ENCODE data around the gene TINAG.
A peak's percentile ranks its signal among the peaks of the same experiment; 100 is the strongest.
"Not testable (repeated sequence)": the region's sequence is repeated elsewhere in the genome, so short reads cannot be mapped to it uniquely, and the experiment has no call there.

Gene TINAG

DNA sequence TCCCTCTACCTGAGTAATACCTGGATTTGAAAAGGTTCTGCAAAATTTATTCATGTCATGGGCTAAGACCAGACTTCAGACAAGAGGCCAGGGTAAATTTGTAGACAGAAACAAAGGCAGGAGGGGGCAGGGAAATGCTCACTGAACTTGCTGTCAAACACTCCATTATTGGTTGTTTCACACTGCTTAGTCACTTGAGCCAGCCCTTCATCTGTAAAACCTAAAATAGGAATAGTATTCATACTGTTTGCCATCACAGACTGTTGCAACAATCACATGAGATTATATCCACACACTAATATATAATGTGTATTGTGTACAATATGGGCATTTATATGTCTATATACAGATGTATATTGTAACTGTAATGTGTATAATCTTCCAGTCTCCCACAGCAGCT lies 6.5 kb upstream of the TINAG start:
- DNase-seq (ENCODE audit: low read depth) = no peak
- TF ChIP-seq, protein P1, sequence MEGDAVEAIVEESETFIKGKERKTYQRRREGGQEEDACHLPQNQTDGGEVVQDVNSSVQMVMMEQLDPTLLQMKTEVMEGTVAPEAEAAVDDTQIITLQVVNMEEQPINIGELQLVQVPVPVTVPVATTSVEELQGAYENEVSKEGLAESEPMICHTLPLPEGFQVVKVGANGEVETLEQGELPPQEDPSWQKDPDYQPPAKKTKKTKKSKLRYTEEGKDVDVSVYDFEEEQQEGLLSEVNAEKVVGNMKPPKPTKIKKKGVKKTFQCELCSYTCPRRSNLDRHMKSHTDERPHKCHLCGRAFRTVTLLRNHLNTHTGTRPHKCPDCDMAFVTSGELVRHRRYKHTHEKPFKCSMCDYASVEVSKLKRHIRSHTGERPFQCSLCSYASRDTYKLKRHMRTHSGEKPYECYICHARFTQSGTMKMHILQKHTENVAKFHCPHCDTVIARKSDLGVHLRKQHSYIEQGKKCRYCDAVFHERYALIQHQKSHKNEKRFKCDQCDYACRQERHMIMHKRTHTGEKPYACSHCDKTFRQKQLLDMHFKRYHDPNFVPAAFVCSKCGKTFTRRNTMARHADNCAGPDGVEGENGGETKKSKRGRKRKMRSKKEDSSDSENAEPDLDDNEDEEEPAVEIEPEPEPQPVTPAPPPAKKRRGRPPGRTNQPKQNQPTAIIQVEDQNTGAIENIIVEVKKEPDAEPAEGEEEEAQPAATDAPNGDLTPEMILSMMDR (IDR thresholded peaks at IDR 0.05; ENCODE audit: insufficient read depth, low read depth, low read length, missing control alignments) = no peak
- H3K4me3 ChIP-seq (ENCODE audit: low read length) = no peak overlapping the region

DNA sequence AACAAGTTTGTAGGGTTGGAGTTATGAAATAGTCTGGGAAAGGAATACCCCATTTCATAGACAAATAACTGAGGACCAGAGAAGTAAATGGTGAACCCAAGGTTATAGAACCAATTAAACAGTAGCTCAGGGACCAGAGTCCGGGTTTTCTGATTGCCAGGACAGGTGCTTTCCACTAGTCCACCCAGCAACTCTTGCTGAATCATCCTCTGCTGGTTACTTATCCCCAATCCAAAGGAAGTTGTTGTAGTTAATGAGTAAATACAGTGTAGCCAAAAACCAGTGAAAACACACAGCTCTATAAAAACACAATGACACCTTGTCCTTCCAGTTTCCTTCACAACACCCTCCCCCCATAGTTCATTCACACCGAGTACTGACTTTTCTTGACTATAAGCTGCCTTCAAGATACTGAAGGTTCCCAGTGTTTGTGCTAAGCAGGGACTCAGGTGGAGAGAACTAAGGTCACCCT lies 766 bp upstream of the TINAG start:
- no peak overlapping the region for H3K4me3 ChIP-seq (ENCODE audit: low read length)
- peak; percentile 40 for DNase-seq (ENCODE audit: low read depth)
- TF ChIP-seq, protein P1 (IDR thresholded peaks at IDR 0.05; ENCODE audit: insufficient read depth, low read depth, low read length, missing control alignments) = no peak

DNA sequence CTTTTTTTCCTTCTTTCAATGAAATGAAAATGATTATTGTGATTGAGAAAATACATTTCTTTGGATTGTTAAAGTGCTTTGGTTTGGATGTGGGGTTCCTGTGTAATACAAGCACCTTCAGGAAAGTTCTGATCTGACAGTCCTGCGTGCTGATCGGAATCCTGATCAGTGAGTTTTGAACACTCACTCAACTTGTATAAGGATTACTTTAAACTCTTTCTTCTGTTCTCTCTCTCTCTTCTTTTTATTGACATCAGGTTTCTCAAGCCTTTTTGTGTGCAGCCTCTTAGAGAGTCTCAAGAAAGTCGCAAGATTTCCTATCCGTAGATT lies 710 bp downstream of the TINAG start:
- no peak for DNase-seq (ENCODE audit: low read depth)

DNA sequence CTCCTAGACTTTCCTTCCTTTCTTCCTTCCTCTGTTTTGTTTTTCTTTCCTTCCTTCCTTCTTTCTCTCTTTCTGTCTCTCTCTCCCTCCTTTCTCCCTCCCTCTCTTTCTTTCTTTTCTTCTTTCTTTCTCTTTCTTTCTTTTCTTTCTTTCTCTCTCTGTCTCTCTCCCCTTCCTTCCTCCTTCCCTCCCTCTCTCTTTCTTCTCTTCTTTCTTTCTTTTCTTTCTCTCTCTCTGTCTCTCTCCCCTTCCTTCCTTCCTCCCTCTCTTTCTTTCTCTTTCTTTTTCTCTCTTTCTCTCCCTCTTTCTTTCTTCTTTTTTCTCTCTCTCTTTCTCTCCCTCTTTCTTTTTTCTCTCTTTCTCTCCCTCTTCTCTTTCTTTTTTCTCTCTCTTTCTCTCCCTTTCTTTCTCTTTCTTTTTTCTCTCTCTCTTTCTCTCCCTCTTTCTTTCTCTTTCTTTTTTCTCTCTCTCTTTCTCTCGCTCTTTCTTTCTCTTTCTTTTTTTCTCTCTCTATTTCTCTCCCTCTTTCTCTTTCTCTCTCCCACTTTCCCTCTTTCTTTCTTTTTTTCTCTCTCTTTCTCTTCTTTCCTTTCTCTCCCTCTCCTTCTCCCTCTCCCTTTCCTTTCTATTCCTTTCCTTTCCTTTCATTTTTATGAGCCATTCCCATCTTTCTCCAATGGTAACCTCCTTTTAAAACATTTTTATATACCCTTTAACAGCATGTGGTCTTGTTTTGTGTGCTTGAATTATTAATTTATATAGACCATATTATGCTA lies 2.3 kb downstream of the TINAG start:
- DNase-seq (ENCODE audit: low read depth) = no peak
- H3K4me3 ChIP-seq (ENCODE audit: low read length) = no peak overlapping the region
- TF ChIP-seq, protein P1 (IDR thresholded peaks at IDR 0.05; ENCODE audit: insufficient read depth, low read depth, low read length, missing control alignments) = no peak

More for the DNA sequence above, 710 bp downstream of the TINAG start:
- TF ChIP-seq, protein P1 (IDR thresholded peaks at IDR 0.05; ENCODE audit: insufficient read depth, low read depth, low read length, missing control alignments) = no peak
- no peak overlapping the region for H3K4me3 ChIP-seq (ENCODE audit: low read length)

DNA sequence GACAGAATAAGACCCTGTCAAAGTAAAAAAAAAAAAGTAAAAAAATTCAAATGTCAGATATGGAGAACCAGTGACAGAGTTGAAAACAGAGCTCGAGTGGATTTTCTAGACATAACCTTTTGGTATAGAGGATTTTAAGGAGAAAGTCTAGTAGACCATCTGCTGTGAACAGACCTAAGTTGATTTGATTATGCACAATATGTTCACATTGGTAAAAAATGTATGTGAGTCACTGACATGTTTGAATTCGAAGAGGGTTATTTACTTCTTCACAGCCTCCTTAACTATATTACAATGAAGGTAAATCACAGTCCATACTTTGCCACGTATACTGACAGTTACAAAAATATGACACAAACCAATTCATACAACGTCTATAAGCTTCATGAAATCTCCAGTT lies 7.4 kb downstream of the TINAG start:
- no peak overlapping the region for H3K4me3 ChIP-seq (ENCODE audit: low read length)
- TF ChIP-seq, protein P1 (IDR thresholded peaks at IDR 0.05; ENCODE audit: insufficient read depth, low read depth, low read length, missing control alignments) = no peak
- DNase-seq (ENCODE audit: low read depth) = peak; percentile 66

DNA sequence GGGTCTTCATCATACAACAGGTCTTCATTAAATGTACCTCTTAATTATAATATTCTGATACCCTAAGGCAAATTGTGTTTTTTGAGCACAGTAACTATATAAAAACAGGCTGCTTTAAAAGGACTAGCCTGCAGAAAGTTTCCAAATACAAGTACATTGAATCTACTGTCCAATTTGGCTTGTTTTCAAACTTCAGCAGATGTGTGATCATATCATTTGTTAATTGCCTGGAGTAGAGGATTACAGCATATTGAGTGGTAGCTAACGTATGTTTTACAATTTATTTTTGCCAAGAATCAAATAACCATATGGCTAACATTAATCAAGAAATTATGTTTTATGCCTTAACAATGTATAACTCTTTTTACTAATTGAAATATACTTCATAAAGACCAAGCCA lies 12.6 kb downstream of the TINAG start:
- TF ChIP-seq, protein P1 (IDR thresholded peaks at IDR 0.05; ENCODE audit: insufficient read depth, low read depth, low read length, missing control alignments) = no peak
- H3K4me3 ChIP-seq (ENCODE audit: low read length) = no peak overlapping the region
- DNase-seq (ENCODE audit: low read depth) = no peak

DNA sequence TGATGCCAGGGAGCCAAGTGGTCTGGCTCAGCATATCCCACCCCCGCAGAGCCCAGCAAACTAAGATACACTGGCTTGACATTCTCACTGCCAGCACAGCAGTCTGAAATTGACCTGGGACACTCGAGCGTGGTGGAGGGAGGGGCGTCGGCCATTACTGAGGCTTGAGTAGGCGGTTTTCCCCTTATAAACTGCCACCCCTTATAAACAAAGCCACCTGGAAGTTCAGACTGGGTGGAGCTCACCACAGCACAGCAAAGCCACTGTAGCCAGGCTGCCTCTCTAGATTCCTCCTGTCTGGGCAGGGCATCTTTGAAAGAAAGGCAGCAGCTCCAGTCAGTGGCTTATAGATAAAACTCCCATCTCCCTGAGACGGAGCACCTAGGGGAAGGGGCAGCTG lies 19.4 kb downstream of the TINAG start:
- no peak overlapping the region for H3K4me3 ChIP-seq (ENCODE audit: low read length)
- TF ChIP-seq, protein P1 (IDR thresholded peaks at IDR 0.05; ENCODE audit: insufficient read depth, low read depth, low read length, missing control alignments) = no peak
- no peak for DNase-seq (ENCODE audit: low read depth)

DNA sequence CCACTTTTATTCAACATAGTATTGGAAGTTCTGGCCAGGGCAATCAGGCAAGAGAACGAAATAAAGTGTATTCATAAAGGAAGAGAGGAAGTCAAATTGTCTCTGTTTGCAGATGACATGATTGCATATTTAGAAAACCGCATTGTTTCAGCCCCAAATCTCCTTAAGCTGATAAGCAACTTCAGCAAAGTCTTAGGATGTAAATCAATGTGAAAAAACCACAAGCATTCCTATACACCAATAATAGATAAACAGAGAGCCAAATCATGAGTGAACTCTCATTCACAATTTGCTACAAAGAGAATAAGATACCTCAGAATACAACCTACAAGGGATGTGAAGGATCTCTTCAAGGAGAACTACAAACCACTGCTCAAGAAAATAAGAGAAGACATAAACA lies 23.3 kb downstream of the TINAG start:
- not testable (repeated sequence) for H3K4me3 ChIP-seq (ENCODE audit: low read length); DNase-seq (ENCODE audit: low read depth)
